Measurements from ENCODE around the gene GALNT18. TPM values are rescaled to one million over a fixed set of nuclear protein-coding genes. Genes with fewer than 3 reads are reported as not detected.

GALNT18 gene
- total and polyA plus RNA-seq, 4 donors: 2.1 to 11.0 (median 3.8) TPM

GRCh38 chr11:11334607-11335006 lies 287.2 kb downstream of the GALNT18 start:
- Histone ChIP-seq H3K36me3 (ENCODE audit: control insufficient read depth in 4 of 4, insufficient read depth in 3 of 4, low read depth in 1 of 4, low read length in 3 of 4) (peaks cover 0 to 68% (median 27%) of the 10 kb centered on the region in 4 donors), H3K9ac (ENCODE audit: low read depth in 1 of 2, low read length in 2 of 2) (no peak overlapping the region), H3K4me3 (ENCODE audit: low read depth in 1 of 3, low read length in 3 of 3) (no peak overlapping the region), H3K27me3 (ENCODE audit: control insufficient read depth in 4 of 4, insufficient read depth in 4 of 4, low read length in 3 of 4) (no peaks in the 10 kb centered on the region), H3K4me1 (ENCODE audit: control insufficient read depth in 4 of 4, insufficient read depth in 4 of 4, low read length in 3 of 4) (no peaks in the 10 kb centered on the region), H3K9me3 (ENCODE audit: control insufficient read depth in 4 of 4, low read length in 3 of 4) (no peaks in the 10 kb centered on the region), H3K27ac (ENCODE audit: low read depth in 1 of 2, low read length in 2 of 2) (no peak overlapping the region)
- no peak for DNase-seq (ENCODE audit: low spot score)
- TF ChIP-seq SP1 (IDR thresholded peaks at IDR 0.05): no peak
- TF ChIP-seq FOXA2 (IDR thresholded peaks at IDR 0.05): no peak
- no peak for TF ChIP-seq EGR1 (IDR thresholded peaks at IDR 0.05; ENCODE audit: low read depth in 2 of 2)
- WGBS: 81% methylated on average over 4 of the region's 4 CpGs

GRCh38 chr11:11332141-11332710 lies 289.6 kb downstream of the GALNT18 start:
- Histone ChIP-seq H3K27me3 (ENCODE audit: control insufficient read depth in 4 of 4, insufficient read depth in 4 of 4, low read length in 3 of 4) (no peaks in the 10 kb centered on the region), H3K36me3 (ENCODE audit: control insufficient read depth in 4 of 4, insufficient read depth in 3 of 4, low read depth in 1 of 4, low read length in 3 of 4) (peaks cover 0 to 82% (median 36%) of the 10 kb centered on the region in 4 donors), H3K4me1 (ENCODE audit: control insufficient read depth in 4 of 4, insufficient read depth in 4 of 4, low read length in 3 of 4) (no peaks in the 10 kb centered on the region), H3K27ac (ENCODE audit: low read depth in 1 of 2, low read length in 2 of 2) (no peak overlapping the region), H3K9me3 (ENCODE audit: control insufficient read depth in 4 of 4, low read length in 3 of 4) (no peaks in the 10 kb centered on the region), H3K9ac (ENCODE audit: low read depth in 1 of 2, low read length in 2 of 2) (no peak overlapping the region), H3K4me3 (ENCODE audit: low read depth in 1 of 3, low read length in 3 of 3) (no peak overlapping the region)
- no peak for DNase-seq (ENCODE audit: low spot score)
- WGBS: 96% methylated on average over 5 of the region's 5 CpGs
- TF ChIP-seq ATF3 (IDR thresholded peaks at IDR 0.05) (no peak), MAX (IDR thresholded peaks at IDR 0.05) (no peak), GABPA (IDR thresholded peaks at IDR 0.05 in 1 of 2, conservative IDR thresholded peaks at IDR 0.05 in 1 of 2) (no peak), REST (IDR thresholded peaks at IDR 0.05) (no peak), RAD21 (IDR thresholded peaks at IDR 0.05) (no peak), CTCF (IDR thresholded peaks at IDR 0.05; ENCODE audit: low read depth, low read length, missing input control) (no peak), EGR1 (IDR thresholded peaks at IDR 0.05; ENCODE audit: low read depth in 2 of 2) (no peak), HNF4A (conservative IDR thresholded peaks at IDR 0.05) (no peak), JUND (IDR thresholded peaks at IDR 0.05) (no peak), HNF4G (IDR thresholded peaks at IDR 0.05) (no peak), TAF1 (conservative IDR thresholded peaks at IDR 0.05) (no peak), NR2F2 (IDR thresholded peaks at IDR 0.05) (no peak), YY1 (IDR thresholded peaks at IDR 0.05) (no peak), FOXA2 (IDR thresholded peaks at IDR 0.05) (no peak), SP1 (IDR thresholded peaks at IDR 0.05) (no peak)

Data from liver (tissue), 9 donors.